ENCODE data around the gene ASB6.

DNA sequence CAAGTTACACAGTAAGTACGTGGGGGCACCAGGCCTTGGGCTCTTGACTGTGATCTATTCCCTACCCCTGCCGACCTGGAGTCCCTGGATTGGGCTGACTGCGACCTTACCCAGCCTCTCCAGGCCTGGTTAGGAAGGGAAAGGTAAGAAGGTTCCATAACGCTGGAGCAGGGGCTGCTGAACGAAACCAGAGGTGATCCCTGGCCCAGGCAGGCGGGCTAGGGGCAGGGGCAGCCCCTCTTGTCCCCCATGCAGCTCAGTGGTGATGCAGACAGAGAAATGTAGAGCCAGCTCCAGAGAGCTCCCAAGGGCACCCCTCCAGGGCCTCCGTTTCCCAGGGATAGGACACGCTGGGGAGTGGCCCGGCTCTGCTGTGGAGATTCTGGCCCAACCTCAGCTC, 37.6 kb upstream of the ASB6 start:
- TF ChIP-seq, protein P1, sequence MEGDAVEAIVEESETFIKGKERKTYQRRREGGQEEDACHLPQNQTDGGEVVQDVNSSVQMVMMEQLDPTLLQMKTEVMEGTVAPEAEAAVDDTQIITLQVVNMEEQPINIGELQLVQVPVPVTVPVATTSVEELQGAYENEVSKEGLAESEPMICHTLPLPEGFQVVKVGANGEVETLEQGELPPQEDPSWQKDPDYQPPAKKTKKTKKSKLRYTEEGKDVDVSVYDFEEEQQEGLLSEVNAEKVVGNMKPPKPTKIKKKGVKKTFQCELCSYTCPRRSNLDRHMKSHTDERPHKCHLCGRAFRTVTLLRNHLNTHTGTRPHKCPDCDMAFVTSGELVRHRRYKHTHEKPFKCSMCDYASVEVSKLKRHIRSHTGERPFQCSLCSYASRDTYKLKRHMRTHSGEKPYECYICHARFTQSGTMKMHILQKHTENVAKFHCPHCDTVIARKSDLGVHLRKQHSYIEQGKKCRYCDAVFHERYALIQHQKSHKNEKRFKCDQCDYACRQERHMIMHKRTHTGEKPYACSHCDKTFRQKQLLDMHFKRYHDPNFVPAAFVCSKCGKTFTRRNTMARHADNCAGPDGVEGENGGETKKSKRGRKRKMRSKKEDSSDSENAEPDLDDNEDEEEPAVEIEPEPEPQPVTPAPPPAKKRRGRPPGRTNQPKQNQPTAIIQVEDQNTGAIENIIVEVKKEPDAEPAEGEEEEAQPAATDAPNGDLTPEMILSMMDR (IDR thresholded peaks at IDR 0.05), result no peak
- TF ChIP-seq POLR2A (IDR thresholded peaks at IDR 0.05), result no peak
